Osteocyte (in vitro differentiated cells): ENCODE data around the gene RBMS3. TPM values are rescaled to one million over a fixed set of nuclear protein-coding genes. Genes with fewer than 3 reads are reported as not detected.

ENCODE experiments used
- DNase-seq: peaks from one replicate; pipeline ENCODE4 v3.0.0; 2021; ENCODE audit warnings: mixed read lengths; ENCODE audit not compliant: unreplicated experiment; ENCODE audit errors: extremely low spot score
- H3K27ac Mint-ChIP-seq: one replicate; pipeline ENCODE4 v1.8.0; 2021; ENCODE audit warnings: mild to moderate bottlenecking, mixed read lengths; ENCODE audit not compliant: unreplicated experiment
- H3K27me3 Mint-ChIP-seq: one replicate; pipeline ENCODE4 v1.8.0; 2021; ENCODE audit warnings: mixed read lengths; ENCODE audit not compliant: unreplicated experiment
- H3K36me3 Mint-ChIP-seq: one replicate; pipeline ENCODE4 v1.8.0; 2021; ENCODE audit warnings: mixed read lengths; ENCODE audit not compliant: unreplicated experiment
- H3K4me1 Mint-ChIP-seq: one replicate; pipeline ENCODE4 v1.8.0; 2021; ENCODE audit warnings: mixed read lengths; ENCODE audit not compliant: unreplicated experiment
- H3K4me3 Mint-ChIP-seq: one replicate; pipeline ENCODE4 v1.8.0; 2021; ENCODE audit warnings: mild to moderate bottlenecking, moderate library complexity, mixed read lengths; ENCODE audit not compliant: unreplicated experiment
- H3K9me3 Mint-ChIP-seq: one replicate; pipeline ENCODE4 v1.8.0; 2021; ENCODE audit warnings: mixed read lengths; ENCODE audit not compliant: unreplicated experiment
- total RNA-seq: library from RNA; stranded (reverse); gene quantifications from 2 replicates; pipeline ENCODE4 v1.2.1, GENCODE V29; 2021
- TF ChIP-seq, protein P1 (sequence below): fragments of 200-600 bp; sonication (generic); IDR thresholded peaks from 2 replicates; pipeline ENCODE4 v1.5.0; 2021; ENCODE audit warnings: antibody characterized with exemption, mild to moderate bottlenecking, moderate library complexity

Gene RBMS3
- total RNA-seq, 1 donor from 2014 or later, result 64.2 TPM

DNA sequence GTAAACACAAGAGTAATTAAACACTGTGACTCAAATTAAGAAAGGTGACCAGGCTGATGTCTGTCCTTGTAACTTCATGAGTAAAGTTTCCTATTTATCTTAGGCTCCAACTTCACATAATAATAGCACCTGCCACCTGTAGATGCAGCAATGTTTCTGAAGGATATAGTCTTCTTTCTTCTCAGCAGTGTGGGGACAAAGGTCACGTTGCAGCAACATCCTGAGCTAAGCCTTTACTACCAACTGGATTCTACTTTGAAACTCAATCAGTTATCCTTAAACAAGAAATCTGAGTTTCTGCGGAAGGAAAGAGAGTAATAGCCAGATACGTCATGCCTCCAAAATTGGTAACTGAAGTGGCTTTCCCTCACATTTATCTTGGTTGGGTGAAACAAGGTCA is 253.1 kb downstream of the RBMS3 start:
- Mint-ChIP-seq H3K9me3 (no peaks in the 10 kb centered on the region), H3K4me3 (no peak overlapping the region), H3K36me3 (no peaks in the 10 kb centered on the region), H3K27ac (no peak overlapping the region), H3K4me1 (peaks cover 7% of the 10 kb centered on the region), H3K27me3 (no peaks in the 10 kb centered on the region)
- TF ChIP-seq, protein P1, sequence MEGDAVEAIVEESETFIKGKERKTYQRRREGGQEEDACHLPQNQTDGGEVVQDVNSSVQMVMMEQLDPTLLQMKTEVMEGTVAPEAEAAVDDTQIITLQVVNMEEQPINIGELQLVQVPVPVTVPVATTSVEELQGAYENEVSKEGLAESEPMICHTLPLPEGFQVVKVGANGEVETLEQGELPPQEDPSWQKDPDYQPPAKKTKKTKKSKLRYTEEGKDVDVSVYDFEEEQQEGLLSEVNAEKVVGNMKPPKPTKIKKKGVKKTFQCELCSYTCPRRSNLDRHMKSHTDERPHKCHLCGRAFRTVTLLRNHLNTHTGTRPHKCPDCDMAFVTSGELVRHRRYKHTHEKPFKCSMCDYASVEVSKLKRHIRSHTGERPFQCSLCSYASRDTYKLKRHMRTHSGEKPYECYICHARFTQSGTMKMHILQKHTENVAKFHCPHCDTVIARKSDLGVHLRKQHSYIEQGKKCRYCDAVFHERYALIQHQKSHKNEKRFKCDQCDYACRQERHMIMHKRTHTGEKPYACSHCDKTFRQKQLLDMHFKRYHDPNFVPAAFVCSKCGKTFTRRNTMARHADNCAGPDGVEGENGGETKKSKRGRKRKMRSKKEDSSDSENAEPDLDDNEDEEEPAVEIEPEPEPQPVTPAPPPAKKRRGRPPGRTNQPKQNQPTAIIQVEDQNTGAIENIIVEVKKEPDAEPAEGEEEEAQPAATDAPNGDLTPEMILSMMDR, result no peak
- no peak for DNase-seq

DNA sequence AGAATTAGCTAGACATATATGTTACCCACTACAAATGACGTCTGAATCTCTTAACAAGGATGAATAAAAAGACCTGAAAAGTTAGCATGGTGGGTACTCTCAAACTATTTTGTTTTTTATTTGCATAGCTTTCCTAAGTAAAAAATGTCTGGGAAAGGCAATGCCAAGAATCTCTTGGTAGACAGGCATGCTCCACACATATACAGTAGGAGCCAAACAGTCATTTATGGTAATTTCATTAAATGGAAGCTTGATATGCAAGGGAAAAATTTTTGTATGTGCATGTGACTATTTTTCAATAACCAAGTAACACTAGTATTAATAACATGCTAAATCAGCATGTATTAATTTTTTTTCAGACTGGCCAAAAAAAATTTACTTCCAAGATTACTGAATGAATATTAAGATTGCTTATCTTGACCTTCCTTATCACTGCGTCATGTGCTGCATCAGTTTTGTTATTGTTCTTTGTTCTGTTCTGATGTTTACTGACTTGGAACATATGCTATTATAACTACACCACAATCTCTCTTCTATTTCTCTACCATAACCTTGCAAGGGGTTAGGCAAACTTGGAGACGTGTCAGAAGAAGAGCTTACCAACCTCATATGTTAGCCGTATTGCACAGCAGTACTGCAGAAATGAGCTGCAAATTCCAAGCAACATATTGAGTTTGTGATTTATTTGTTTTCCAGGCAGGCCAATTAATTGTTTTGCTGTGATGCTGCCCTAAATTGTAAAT is 255.3 kb downstream of the RBMS3 start:
- no peaks in the 10 kb centered on the region for H3K9me3 Mint-ChIP-seq
- no peak for DNase-seq
- no peak overlapping the region for H3K27ac Mint-ChIP-seq
- no peak overlapping the region for H3K4me3 Mint-ChIP-seq
- peaks cover 7% of the 10 kb centered on the region for H3K4me1 Mint-ChIP-seq
- H3K27me3 Mint-ChIP-seq, result no peaks in the 10 kb centered on the region
- H3K36me3 Mint-ChIP-seq, result no peaks in the 10 kb centered on the region
- TF ChIP-seq, protein P1, result no peak

DNA sequence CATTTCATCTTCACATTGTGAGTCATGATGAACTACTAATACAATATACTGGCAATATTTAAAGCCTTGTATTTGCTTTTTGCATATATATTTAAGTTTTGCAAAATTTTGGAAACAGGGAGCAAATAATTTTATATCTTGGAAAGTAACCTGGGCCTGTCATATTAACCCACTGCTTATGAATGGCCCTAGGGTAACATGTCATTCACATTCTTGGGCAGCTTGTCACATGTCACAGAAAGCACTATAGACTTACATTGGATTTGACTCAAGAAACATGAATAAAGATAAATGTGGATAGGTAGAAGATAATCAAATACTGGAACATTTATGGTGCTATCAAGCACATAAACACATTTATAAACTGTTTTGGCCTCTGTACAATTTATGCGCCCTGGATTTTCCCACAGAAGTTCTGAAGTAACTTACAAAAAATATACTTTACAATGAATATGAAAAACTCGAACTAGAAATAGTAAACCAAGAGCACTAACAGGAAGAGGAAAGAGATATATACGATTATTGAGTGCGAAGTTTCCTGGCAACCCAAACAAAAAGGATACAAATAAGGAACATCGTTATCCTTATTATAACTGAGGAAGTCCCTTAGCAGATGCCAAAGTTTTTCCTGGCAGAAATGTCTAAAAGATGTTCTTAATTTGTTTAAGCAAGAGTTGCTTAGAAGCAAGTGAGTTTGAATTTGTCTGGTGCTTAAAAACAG is 257.2 kb downstream of the RBMS3 start:
- no peaks in the 10 kb centered on the region for H3K9me3 Mint-ChIP-seq
- no peak overlapping the region for H3K27ac Mint-ChIP-seq
- peaks cover 7% of the 10 kb centered on the region for H3K4me1 Mint-ChIP-seq
- H3K4me3 Mint-ChIP-seq, result no peak overlapping the region
- H3K27me3 Mint-ChIP-seq, result no peaks in the 10 kb centered on the region
- TF ChIP-seq, protein P1, result no peak
- no peak for DNase-seq
- H3K36me3 Mint-ChIP-seq, result peaks cover 3% of the 10 kb centered on the region

DNA sequence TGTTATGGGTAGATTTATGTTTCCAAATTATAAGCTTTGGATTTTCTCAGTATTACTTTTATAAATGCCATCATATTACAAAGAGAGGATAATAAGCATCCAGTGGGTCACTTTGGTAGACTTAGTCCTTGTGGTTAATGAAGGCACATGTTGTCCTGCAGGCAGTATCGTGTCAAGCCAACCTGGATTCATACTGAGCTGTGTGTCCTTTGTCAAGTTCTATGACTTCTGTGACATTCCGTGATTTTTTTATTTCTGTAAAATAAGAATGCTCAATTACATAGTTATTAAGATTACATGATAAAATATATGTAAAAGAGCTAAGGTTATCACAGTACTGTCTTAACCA is 257.7 kb downstream of the RBMS3 start:
- TF ChIP-seq, protein P1, result no peak
- Mint-ChIP-seq H3K9me3 (no peaks in the 10 kb centered on the region), H3K27me3 (no peaks in the 10 kb centered on the region), H3K4me3 (no peak overlapping the region), H3K27ac (no peak overlapping the region), H3K36me3 (peaks cover 3% of the 10 kb centered on the region), H3K4me1 (peaks cover 7% of the 10 kb centered on the region)
- no peak for DNase-seq

DNA sequence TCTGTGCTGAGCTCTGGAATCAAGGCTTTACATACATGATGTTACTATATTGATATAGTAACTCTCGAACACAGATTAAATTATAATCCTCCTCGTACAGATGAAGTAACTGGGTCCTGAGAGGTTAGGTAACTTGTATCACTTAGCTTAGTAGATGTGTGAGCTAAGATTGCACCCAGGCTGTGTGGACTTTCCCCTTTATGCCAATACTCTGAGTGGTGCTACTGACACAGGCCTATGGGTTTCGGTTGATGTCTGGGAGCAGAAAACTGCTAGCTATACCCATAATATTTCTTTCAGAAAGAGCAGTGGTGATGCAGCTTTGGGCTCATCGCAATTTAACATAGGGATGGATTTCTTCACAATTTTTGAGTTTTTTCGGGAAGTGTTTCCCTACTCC is 259.7 kb downstream of the RBMS3 start:
- no peak for DNase-seq
- H3K27ac Mint-ChIP-seq, result no peak overlapping the region
- H3K36me3 Mint-ChIP-seq, result peaks cover 3% of the 10 kb centered on the region
- H3K4me3 Mint-ChIP-seq, result no peak overlapping the region
- no peaks in the 10 kb centered on the region for H3K9me3 Mint-ChIP-seq
- H3K27me3 Mint-ChIP-seq, result no peaks in the 10 kb centered on the region
- peaks cover 11% of the 10 kb centered on the region for H3K4me1 Mint-ChIP-seq
- TF ChIP-seq, protein P1, result no peak
